Stimulated activated CD8-positive, alpha-beta memory T cell treated with anti-CD3 and anti-CD28 coated beads, Interleukin-15, amount 100 ng/mL, for 1 hour (primary cell): ENCODE results near the gene CDCA5.
"Not testable (repeated sequence)": the region's sequence is repeated elsewhere in the genome, so short reads cannot be mapped to it uniquely, and the experiment has no call there.

Experiments used
- DNase-seq: peaks from one replicate; pipeline ENCODE4 v3.0.0-alpha.2; 2020; ENCODE audit warnings: low read depth

CDCA5 gene

DNA sequence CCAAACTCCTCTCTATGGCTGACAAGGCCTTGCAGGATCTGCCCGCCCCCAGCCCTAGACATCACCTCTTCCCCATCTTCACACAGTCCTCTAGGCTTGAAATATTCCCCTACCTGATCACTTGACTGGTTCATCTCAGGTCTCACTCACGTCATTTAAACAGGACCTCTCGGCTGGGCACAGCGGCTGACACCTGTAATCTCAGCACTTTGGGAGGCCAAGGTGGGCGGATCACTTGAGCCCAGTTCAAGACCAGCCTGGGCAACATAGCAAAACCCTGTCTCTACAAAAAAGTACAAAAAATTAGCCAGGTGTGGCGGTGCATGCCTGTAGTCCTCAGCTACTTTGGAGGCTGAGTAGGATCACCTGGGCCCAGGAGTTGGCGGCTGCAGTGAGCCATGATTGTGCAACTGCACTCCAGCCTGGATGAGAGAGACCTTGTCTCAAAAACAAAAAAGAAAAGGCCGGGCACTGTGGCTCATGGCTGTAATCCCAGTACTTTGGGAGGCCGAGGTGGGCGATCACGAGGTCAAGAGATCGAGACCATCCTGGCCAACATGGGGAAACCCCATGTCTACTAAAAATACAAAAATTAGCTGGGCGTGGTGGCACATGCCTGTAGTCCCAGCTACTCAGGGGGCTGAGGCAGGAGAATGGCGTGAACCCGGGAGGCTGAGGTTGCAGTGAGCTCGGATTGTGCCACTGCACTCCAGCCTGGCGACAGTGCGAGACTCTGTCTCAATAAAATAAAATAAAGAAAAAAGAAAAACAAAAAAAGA lies 35.2 kb upstream of the CDCA5 start:
- DNase-seq, result not testable (repeated sequence)

DNA sequence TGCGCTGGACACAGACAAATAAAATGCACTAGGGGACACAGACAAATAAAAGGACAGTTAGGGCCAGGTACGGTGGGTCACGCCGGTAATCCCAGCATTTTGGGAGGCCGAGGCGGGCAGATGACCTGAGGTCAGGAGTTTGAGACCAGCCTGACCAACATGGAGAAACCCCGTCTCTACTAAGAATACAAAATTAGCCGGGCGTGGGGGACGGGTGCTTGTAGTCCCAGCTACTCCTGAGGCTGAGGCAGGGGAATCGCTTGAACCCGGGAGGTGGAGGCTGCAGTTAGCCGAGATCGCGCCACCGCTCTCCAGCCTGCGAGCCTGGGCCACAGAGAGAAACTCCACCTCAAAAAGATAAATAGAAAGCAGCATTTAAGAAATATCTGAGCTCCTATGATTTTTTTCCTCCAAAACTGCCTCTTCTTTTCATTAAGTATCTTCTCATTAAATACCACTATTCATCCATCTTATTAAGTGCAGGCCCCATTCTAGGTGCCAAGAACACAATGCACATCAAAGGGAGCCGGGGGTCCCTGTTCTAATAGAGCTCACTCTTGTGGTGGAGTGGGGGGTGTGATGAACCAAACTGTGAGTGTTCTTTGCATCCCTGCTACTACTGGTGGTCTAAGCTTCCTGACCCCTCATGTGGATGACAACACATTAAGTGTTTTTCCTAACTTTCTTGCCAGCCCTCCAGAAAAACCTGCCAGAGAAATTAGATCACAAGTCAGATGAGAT lies 34.4 kb upstream of the CDCA5 start:
- no peak for DNase-seq

DNA sequence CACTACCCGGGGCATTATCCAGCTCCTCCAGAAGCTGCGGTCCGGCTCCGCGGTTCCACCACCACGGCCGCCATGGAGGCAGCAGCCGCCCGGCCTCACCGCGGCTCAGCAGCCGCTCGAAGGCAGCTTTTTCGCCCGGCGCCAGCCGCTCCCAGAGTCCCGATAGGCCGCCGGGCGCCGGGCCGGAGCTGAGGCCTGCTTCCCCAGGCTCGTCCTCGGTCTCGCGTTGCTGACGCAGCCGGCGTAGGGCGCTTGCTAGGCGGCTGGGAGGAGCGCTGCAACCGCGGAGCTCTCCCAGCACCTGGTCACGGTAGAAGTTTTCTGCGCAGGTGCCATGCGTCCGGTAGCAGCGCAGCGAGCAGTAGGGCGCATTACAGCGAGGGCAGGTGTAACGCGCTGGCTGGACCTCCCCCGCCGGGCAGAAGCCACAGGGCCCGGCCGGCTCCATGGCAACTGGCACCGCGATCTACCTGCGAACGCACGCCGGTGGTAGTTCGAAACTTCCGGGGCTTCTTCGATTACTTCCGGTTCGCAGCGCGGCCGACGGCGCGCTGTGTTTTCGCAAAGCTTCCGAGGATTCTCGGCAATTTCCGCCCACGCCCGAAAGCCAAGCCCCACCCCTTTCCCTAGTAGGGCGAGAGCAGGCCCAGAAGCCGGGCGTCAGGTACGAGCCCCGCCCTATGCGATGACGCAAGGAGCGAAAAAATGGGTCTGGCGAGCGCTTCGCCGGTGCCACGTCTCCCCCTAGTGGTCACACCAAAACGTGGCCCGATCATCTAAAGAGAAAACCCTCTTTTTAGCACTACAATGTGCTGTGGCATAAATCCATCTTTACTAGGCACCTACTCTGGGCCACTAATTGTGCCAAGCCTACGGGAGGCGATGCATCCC lies 33.6 kb upstream of the CDCA5 start, which contains the start of gene ZNHIT2:
Gene ZNHIT2, minus strand, starts transcription at position 496 of the 891 bp plus-strand sequence. Its CDS starts 48 bp downstream, at position 448.
- peak; percentile 100 for DNase-seq

DNA sequence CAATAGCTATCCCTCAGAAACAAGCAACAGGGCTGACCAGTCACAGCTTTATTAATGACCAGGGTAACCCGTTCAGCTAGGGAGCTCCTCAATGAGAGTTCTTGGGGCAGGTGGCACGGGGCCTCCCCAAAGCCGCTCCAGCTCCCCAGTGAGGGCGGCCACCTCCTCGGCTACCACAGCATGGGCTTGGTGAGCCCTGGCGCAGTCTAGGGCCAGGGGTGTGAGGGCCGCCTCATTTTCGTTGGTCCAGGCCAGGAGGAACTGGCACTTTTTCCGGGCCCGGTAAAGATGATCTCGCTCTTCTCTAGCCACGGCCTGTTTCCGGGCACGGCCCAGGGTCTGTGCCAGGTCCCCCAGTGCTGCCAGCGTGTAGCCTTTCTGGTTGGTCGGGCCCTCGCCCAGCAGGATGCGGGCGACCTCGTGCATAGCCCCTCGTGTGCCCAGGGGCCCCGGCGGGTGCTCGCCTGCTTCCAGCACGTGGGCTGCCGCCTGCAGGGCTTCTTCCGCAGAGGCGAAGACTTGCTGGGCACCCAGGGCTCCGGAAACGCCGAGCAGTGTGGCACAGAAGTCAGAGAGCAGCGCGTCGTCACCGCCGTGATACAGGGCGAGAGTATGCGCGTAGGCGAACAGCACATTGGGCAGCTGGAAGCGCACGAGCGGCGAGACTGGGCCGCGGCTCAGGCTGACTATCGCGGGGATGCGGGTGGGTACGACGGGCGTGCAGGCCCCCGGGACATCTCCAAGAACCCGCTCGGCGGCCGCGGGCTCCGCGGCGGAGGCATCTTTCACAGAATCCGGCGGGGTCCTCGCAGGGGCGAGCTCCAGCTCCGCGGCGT lies 32.7 kb upstream of the CDCA5 start:
- no peak for DNase-seq

DNA sequence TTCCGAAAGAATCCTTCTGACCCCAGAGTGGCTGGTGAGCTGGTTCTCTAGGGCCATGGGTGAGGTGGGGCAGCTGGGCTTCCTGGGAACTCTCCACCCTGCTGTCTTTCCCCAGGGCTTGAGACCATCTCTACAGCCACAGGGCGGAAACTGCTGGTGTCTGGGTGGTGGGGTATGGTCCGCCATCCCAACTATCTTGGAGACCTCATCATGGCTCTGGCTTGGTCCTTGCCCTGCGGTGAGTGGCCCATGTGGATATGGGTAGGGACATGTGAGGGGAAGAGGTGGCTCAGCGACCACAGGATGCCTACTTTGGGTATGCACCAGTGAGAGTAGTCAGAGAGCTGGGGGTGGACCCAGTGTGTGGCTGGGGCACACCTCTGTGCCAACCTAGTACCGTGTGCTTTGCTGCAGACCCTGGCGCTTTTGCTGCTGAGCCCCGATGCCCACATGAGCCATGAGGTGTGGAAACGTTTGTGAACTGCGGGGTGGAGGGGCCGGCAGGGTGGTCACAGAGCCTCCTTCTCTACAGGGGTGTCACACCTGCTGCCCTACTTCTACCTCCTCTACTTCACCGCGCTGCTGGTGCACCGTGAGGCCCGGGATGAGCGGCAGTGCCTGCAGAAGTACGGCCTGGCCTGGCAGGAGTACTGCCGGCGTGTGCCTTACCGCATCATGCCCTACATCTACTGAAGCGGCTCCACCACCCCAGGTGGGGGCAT lies 31.7 kb upstream of the CDCA5 start:
- no peak for DNase-seq

DNA sequence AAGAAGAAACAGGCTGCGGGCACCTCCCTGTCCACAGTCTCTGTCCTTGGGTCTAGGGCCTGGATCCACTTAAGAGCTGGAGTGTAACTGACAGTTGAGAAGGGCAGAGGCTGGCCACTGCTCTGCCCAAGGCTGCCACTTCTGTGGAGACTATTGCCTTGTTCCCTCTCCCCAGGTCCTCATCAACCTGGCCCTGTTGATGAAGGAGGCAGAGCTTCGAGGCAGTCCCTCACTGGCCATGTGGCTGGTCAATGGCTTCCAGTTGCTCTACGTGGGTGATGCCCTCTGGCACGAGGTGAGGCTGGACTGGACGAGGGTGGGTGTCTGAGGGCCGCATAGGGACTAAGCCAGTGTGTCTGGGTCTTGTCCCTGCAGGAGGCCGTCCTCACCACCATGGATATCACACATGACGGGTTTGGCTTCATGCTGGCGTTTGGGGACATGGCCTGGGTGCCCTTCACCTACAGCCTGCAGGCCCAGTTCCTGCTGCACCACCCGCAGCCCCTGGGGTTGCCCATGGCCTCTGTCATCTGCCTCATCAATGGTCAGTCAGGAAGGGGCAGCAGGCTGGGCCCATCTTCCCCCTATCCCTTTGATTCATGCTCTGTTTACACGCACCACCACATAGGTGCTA lies 30.8 kb upstream of the CDCA5 start:
- DNase-seq, result no peak

DNA sequence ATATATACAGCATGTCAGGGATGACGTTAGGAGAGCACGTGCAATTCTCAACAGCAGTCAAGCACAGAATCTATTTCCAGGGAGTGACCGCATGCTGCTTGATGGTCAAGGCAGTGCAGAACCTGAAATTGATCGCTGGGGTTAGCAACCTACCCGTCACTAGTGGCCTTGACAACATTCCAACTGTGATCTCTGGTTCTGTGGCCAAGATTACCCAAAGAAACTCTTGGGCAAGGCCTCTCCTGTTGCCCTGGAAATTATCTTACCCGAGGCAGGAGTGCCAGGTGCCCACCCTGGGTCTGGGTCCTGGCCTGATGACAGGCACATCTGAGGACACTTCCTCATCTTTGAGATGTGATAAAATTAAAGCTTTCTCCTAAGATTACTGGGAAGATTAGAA lies 30.0 kb upstream of the CDCA5 start:
- no peak for DNase-seq

DNA sequence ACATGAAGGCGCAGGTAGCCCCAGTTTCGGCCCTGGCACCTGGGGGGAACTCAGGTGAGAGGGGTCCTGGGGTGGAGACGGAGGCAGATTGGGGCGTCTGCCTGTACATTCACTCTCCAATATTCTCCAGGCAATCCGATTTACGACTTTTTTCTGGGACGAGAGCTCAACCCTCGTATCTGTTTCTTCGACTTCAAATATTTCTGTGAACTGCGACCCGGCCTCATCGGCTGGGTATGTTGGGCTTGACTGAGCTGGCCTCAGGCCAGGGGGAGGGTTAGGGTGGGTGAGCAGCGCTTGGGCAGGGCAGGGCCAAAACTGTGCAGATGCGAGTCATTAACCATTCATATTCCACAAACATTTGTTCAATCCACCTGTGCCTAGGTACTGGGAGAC lies 29.5 kb upstream of the CDCA5 start:
- no peak for DNase-seq

DNA sequence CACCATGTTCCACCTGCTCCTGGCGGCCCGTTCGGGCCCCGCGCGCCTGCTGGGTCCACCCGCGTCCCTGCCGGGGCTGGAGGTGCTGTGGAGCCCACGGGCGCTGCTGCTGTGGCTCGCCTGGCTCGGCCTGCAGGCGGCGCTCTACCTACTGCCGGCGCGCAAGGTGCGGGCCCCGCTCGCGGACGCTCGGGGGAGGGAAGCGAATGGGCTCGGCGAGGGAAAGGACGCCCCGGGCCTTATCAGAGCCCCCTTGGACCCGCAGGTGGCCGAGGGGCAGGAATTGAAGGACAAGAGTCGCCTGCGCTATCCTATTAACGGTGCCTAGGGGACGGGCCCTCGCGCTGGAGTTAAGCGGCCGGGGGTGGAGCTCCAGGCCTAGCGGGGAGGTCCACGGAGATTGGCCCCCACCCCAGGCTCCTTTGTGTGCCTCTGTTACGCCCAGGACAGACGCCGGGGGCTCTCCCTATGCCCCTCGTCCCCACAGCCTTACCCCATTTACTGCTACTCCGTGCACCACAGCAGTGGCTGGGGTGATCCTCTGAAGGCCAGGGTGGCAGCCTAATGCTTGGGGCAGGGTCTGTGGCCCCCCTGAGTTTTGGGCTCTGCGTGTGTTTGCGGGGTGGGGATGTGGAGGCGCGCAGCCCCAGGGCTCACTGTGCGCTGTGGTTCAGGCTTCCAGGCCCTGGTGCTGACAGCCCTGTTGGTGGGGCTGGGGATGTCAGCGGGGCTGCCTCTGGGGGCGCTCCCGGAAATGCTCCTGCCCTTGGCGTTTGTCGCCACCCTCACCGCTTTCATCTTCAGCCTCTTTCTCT lies 28.9 kb upstream of the CDCA5 start:
- DNase-seq, result no peak

DNA sequence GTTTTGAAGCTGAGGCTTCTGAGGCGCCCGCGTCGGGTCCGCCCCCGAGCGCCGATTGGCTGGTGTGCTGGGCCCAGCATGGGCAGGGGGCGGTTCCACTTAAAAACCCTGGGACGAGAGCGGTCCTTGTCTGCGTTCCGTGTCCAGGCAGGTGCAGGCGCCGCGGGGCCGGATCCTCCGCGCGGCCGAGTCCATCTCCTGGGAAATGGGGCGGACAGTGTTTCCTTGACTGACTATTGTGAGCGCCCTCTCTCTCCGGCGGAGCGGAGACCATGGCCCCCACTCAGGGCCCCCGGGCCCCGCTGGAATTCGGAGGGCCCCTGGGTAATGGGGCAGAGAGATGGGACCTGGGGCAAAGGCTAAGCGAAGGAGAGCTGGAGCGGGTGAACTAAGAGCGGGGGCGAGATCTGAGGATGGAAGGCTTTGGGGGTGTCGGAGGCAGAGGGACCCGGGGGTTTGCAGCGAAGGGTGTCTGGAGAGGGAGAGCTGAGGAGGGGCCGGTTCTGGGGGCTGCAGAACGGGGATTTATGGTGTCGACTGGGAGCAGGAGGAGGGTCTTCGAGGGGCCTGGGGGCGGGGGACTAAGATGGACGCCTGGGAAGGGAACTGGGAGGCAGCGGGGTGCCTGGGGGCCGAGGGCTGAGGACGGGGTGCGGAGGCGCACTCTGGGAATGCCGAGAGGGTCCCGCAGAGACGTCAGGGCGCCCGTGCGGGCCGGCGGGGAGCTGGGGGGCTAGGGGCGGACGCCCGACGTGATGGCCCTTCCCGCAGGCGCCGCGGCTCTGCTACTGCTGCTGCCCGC lies 28.1 kb upstream of the CDCA5 start, which contains the start of gene TM7SF2:
Gene TM7SF2, plus strand, starts transcription at position 129 of the 802 bp plus-strand sequence. Its CDS starts 144 bp downstream, at position 273.
- peak; percentile 85 for DNase-seq

DNA sequence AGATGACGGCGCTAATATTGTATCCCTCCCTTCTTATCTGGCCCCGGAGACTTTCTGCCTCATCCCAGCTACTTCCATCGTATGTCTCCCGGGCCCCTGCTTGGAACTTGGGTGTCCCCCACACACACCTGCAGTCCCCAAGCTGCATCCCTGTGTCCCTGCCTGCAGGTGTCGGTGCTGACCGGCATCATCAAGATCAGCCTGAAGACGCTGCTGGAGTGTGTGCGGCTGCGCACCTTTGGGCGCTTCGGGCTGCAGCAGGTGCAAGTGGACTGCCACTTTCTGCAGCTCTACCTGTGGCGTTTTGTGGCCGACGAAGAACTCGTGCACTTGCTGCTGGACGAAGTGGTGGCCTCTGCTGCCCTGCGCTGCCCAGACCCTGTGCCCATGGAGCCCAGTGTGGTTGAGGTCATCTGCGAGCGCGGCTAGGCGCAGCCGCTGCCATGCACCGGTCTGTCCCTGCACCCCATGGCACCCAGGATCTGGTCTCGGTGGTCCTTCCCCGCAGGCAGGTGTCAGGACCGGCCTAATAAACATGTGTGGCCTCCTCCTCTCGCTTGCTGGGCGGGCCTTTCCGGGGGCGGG lies 27.4 kb upstream of the CDCA5 start:
- DNase-seq, result no peak

DNA sequence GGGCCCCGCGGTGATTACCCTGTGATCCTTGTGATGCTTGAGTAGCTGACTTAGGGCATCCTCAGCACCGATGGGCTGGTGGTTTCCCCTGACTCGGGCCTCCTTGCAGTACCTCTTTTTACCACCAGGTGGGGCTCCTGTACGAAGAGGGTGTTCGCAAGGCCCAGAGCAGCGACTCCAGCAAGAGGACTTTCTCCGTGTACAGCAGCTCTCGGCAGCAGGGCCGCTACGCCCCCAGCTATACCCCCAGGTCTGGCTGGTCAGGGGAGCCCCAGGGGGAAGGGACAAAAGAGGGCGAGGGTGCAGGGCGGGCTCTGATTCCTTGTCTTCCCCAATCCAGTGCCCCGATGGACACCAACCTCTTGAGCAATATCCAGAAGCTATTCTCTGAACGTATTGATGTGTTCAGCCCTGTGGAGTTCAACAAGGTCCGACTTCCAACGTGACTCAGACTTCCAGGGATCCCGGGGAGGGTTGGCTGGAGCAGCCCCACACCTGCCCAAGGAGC lies 26.6 kb upstream of the CDCA5 start:
- DNase-seq, result peak; percentile 99

DNA sequence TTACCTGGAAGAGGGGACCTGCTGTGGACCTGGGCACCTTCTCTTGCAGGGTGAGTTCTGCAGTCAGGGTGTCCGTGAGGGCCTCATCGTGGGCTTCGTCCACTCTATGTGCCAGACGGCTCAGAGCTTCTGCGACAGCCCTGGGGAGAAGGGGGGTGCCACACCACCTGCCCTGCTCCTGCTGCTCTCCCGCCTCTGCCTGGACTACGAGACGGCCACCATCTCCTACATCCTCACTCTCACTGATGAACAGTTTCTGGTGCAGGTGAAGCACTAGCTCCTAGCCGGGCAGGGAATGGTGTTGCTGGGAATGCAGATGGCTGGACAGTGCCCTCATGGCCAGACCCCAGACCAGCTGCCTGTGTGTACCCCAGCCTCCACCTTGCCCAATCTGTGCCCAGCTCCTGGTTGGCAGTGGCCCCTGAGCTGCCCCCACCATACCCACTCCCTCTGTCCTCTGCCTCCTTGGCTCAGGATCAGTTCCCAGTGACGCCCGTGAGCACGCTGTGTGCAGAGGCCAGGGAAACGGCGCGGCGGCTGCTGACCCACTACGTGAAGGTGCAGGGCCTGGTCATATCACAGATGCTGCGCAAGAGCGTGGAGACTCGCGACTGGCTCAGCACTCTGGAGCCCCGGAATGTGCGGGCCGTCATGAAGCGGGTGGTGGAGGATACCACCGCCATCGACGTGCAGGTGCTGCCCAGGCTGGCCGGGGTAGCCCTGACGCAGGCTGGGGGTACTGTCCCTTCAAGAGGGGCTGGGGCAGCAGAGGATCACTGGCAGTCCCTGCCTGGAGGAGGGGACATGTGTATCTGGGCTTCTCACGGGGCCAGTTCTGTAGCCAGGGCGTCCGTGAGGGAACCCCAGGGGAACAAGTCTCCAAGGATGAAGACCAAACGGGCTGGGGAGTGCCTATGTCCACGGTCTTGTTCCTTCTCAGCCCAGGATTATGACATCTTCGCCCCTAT lies 25.7 kb upstream of the CDCA5 start:
- no peak for DNase-seq

DNA sequence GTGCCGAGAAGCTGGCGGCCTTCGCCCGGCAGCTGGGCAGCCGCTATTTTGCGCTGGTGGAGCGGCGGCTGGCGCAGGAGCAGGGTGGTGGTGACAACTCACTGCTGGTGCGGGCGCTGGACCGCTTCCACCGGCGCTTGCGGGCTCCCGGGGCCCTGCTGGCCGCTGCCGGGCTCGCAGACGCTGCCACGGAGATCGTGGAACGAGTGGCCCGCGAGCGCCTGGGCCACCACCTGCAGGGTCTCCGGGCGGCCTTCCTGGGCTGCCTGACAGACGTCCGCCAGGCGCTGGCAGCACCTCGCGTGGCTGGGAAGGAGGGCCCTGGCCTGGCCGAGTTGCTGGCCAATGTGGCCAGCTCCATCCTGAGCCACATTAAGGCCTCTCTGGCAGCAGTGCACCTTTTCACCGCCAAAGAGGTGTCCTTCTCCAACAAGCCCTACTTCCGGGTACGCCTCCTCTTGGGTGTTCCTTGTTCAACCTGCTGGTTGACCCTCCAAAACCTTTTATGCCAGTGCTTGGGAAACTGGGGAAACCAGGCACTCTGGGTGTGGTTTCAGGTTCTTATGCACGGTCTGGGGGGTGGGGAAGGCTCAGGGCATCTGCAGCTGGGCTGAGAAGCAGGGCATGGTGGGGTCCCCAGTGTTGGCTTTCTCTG lies 24.8 kb upstream of the CDCA5 start:
- no peak for DNase-seq

DNA sequence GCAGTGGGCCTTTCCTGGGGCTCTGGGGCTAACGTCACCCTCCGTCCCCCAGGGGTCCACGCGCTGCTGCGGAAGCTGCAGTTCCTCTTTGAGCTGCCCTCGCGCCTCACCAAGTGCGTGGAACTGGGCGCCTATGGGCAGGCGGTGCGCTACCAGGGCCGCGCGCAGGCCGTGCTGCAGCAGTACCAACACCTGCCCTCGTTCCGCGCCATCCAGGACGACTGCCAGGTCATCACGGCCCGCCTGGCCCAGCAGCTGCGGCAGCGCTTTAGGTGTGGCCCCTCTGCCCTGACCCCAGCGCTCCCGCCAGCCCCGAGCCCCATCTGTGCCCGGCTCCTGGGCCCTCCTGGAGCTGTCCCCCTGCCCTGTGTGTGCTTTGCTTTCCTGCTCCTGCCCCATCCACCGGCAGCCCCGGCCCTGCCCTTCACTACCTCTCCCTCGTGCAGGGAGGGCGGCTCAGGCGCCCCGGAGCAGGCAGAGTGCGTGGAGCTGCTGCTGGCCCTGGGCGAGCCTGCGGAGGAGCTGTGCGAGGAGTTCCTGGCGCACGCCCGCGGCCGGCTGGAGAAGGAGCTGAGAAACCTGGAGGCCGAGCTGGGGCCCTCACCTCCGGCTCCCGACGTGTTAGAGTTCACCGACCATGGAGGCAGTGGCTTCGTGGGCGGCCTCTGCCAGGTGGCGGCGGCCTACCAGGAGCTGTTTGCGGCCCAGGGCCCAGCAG lies 24.1 kb upstream of the CDCA5 start:
- DNase-seq, result no peak
